GM21723 (cell line): ENCODE results near the gene NOL11.
"Not testable (repeated sequence)": the region's sequence is repeated elsewhere in the genome, so short reads cannot be mapped to it uniquely, and the experiment has no call there.

ENCODE experiments used
- ATAC-seq: cut with Tn5 transposase; IDR thresholded peaks from one replicate; pipeline ENCODE4 v1.9.1; 2021; ENCODE audit warnings: mild to moderate bottlenecking, moderate library complexity; ENCODE audit not compliant: unreplicated experiment

Gene NOL11

DNA sequence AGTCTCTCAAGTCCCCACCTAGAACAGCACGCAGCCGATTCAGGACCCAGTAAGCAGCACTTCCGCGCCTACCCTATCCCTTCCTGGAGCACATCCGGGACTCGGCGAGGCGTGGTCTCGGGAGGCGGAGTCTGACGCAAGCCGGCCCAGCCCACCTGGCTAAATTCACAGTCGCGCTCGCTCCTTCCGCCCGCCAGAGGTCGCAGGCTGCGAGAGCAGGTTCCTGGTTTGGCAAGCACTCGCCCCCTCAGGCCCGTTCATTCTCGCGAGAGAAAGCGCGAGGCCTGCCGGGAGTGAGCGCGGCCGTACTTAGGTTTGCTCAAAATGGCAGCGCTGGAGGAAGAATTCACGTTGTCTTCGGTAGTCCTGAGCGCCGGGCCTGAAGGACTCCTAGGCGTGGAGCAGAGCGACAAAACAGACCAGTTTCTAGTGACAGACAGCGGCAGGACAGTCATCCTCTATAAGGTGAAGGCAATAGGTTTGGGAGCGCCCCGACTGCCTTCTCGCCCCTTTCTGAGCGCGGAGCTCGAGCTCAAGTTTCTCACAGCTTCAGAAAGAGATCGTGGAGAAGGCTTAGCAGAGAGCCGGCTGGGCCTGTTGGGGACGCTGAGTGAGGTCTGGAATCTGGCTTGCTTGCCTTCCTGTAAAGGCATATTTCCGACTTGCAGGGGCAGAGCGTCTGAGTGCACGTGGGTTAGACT lies at the start of gene NOL11:
NOL11 (plus strand) TSS at position 313 of the 701 bp plus-strand sequence; CDS start at position 325, 12 bp downstream.
- ATAC-seq = peak; percentile 97

DNA sequence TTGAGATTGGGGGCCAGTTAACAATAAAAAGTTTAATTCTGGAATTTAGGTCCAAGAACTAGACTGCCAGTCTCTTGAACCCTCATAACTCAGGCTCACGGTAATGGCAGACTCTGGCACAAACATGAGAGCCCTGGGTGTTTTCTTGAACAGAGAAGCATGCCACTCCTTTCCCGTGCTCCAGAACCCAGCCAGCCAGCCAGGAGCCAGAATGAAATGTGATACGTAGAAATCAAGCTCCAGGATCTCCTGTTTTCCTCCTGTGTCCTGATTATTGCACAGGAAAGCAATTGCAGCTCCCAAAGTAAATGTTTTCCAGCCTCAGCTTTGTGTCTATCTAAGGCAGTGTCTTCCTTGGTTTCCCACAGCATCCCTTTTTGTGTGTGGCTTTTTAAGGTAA lies 46.2 kb upstream of the NOL11 start:
- ATAC-seq = no peak

DNA sequence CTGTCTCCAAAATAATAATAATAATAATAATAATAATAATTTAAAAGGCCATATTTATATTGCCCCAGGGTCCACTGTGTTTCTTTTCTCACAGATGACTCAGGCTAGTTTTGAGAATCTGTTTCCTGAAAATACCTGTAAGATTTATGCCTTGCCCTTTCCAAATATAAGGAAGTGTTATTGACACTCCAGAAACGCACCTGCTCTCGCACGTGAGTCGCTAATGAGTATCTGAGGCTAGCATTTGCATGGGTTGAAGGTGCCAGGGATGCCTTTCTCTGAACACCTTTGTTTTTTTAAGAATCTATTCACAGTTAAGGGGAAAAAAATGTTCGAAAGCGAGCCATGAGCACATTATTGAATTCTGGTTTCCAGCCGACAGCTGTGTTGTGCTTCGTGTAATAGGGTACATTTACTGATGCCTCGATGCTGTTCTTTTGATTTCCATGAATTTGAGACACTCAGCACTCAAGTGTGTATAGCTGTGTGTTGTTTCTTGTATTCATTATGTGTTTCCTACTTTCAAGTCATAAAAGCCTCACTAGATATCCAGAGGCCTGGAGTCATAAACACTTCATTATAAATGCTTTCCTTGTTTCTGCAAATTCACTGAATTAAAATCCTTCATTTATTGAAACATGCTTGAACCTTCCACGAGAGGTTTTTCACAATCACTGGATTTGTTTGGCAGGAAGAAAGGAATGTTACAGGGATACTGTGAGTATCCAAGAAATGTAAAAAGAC lies 45.0 kb upstream of the NOL11 start:
- no peak for ATAC-seq

DNA sequence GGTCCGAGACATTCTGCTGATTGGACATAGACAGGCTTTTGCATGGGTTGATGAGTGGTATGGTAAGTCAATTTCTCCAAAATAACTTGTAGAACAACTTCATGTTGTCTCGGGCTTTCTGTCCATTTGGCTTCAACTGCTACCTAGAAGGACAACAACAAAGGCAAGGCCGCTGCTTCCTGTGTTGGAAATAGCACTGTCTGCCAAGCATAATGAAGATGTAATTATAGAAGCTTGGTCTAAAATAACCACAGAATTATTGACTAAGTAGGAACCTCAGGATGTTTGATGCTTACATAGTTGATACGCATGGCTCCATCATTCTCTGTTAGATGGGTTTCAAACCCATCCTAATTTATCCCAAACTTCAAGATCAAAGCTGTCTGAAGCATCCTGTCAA lies 42.3 kb upstream of the NOL11 start:
- ATAC-seq = no peak

DNA sequence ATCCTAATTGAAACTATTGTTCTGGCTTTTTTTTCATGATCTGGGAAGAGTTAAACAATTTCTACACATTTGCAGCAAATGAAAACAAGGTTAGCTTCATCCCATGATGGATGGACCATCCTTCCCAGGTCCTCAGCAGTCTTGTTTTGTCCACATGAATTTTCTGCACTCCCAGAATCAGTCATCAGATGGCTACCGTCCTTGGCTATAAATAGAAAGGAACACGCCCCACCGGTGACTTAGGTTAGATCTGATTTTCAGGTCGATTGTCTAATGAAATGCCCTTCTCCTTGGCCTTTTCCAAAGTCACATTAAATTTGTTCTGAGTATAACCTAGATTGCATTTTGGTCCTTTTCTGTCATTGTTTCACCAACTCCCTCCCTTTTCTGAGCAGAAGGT lies 41.4 kb upstream of the NOL11 start:
- ATAC-seq = no peak

DNA sequence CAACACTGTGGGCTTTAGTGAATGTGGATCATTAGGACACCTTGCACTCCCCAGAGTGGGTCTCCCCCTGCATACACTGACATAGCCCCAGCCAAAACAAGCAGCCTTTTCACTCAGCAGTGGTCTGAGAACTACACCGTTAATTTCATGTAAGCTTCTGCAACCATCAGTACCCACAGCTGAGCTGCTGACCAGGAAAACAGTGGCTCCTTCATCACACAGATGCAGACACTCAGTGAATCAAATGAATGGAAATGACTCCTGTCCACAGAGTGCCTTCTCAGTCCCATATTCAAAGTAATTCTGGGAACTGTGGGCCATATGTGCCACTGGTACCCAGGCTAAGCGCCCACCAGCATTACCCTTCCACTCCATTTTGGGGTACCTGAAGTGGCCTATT lies 39.3 kb upstream of the NOL11 start:
- ATAC-seq = no peak

DNA sequence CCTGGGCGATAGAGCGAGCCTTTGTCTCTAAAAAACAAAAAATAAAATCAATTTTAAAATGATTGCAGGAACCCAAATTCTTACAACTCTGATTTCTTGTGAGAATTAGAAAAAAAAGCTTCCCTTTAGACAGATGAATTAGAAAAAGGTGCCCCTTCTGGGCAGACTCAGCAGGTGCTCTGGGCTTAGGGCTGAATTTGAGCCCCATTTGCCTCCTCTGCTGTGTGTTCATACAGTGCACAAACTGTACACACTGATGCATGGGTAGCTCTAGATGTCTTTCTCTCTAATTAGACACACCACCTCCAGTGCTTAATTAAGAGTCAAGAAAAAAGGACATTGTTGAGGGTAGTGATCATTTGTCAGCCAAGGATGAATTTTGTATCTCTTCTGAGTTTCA lies 38.5 kb upstream of the NOL11 start:
- no peak for ATAC-seq

DNA sequence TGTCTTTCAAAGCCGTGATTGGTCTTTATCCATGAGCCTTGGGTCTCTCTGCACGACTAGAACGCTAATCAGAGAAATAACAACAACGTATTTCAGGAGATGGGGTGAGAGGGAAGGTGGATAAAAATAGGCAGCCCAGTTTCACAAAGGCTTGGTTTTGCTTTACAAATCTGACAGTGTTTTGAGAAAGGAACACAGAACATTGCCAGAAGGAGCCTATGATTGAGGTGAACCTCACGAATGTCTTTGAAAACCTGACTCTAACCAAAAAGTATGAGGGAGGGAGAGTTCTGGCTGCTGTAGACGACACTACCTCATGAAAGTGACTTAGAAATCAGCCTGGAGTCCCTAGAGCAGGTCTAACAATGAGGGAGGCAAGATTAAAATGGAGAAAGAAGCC lies 38.0 kb upstream of the NOL11 start:
- ATAC-seq = no peak

DNA sequence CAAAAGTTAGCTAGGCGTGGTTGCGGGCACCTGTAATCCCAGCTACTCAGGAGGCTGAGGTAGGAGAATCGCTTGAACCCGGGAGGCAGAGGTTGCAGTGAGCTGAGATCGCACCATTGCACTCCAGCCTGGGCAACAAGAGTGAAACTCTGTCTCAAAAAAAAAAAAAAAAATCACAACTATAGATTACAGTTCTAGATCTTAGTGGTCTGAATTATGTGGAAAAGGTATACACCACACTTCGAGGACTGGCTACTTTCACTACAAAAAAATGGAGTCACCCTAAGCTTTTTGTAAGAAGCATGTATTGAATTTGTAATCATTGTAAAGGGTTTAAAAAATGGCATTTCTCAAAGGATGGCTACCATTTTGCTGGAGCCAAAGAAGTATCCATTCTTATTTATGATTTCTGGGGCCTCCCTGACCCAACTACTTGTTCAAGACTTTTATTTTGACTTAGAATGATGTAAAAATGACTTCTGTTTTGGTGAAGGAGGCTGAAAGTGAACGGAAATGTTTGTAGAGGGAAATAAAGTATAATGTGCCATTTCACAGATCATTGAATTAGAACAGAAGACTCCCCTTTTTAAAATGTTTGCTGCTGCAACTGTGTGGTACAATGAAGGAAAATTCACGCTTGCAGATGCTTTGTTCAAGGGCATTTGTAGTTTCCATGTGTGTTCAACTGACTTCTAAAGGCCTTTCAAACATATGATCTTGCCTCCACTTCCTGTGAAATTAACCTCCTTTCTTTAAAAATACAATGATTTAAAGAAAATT lies 37.1 kb upstream of the NOL11 start:
- no peak for ATAC-seq

DNA sequence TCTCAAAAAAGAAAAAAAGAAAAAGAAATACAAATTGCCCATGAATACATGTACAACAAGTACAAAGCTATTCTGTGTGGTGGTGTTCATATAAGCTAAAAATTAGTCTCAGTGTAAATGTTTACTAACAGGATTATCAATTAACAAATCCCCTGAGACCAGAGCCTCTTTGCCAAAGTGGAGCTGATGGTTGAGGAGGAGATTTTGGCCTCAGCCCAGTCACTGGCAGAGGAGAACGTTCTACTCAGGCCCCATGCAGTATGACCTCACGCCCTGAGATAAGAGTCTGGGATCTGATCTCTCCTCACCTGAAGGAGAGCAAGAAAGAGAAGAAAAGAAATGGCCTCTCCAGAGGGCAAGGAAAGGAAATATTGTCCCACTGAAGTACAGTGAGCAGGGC lies 35.5 kb upstream of the NOL11 start:
- no peak for ATAC-seq

DNA sequence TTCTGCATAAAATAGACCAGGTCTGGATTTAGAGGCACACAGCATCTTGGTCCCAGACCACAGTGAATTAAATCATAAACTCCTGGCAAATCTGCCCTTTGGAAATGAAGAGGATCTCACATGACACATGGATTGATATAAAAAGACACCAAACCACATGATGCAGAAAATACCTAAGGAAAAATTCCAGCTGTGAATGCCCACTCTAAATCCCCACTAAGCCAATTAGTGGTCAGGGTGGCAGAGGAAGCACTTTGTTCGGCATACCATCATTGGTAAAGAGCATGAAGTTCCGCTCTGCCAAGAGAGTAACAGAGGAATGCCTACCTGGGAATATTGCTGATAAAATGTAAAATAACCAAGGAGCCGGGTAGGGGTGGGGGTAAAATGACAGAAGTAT lies 32.4 kb upstream of the NOL11 start:
- no peak for ATAC-seq

DNA sequence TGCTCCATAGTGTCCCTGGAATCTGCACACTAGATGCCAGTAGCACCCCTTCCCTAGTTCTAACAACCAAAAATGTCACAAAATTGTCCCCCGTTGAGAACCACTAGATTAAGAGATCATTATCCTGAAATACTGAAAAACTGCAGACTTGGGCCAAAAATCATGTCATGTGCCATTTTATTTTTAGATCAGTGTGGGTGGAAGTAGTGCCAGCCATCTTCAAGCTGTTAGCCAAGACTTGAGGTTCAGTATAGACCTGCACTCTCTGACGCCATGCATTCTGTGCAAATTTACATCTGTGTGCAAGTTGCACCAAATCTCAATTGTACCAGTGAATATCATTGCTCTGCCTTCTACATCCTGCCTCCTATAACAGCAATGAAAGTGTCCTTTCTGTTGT lies 31.5 kb upstream of the NOL11 start:
- no peak for ATAC-seq

DNA sequence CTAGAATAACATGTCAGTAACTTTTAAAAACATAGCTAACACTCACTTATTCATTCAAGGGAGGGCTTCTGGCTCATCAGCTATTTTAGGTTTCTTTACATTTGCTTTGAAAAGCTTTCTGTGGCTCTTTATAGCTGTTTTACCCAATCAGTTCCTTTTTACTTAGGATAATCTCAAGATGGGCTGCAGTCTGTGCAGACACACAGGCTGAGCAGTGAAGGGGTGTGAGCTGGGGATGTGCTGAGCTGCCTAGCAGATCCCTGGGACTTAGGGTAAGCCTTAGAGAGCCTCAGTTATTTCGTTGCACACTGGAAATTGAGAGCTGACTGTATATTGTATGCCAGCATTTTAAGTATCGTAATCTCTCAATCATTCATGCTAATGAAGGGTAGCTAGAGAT lies 30.2 kb upstream of the NOL11 start:
- no peak for ATAC-seq

DNA sequence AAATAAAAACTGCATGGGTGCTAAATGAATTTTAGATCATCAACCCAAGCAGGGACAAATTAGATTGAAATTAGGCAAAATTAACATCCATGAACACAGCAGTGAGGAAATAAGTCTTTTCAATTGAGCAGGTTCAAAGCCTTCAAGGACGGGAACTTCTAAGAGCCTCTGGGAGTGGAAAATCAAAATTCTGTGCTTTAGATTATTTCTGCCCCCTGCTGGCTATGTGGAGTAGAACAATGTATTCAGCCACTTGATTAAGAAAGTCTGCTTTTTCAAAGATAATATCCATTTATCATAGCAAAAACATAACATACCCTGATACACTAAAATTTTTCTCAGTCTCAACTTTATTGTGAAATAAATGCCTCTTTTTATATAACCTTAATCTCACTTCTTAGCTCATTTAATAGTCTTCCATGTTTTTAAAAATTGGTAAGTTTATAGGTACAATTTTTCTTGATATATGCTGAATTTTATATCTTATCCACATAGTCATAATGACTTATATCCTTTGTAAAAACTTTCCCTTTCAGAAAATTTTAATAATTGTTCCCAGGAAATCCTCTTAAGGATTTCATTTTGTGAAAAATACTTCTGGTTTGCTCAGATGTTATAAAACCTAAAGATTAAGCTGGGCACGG lies 28.1 kb upstream of the NOL11 start:
- ATAC-seq = no peak

DNA sequence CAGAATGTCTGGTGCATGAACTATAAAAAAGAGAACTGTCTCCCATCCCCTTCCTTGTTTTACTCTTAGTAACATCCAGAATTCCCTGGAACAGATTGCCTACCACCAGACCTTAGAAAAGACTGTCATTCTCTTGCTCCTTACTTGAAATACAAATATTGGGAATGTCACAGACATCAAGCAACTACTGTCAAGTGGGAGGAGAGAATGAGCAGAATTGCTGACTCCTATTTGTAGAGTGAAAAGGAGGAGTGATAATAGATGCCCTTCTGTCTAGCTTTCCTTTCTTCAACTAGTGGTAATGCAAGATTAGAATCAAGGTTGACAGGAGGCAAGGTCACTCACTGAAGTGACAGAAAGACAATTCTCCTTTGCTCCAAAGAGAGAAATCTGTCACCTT lies 23.9 kb upstream of the NOL11 start:
- no peak for ATAC-seq

DNA sequence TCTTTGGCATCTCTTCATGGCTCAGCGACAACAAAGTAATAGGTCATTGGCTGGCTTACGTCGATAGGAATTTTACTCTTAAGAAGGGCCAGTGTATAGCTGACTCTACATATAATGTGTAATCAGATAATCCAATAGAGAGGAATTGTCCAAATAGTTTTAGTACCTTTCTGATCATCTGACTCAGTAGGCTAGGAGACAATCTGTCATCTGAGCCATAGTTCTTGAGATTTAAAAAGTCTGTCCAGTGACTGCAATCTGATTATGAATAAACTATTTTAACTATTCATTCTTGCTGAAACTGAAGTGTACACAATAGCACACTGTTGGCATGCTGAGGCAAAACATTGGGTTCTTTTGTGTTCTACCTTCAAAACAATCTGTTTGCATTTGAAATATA lies 21.4 kb upstream of the NOL11 start:
- no peak for ATAC-seq

DNA sequence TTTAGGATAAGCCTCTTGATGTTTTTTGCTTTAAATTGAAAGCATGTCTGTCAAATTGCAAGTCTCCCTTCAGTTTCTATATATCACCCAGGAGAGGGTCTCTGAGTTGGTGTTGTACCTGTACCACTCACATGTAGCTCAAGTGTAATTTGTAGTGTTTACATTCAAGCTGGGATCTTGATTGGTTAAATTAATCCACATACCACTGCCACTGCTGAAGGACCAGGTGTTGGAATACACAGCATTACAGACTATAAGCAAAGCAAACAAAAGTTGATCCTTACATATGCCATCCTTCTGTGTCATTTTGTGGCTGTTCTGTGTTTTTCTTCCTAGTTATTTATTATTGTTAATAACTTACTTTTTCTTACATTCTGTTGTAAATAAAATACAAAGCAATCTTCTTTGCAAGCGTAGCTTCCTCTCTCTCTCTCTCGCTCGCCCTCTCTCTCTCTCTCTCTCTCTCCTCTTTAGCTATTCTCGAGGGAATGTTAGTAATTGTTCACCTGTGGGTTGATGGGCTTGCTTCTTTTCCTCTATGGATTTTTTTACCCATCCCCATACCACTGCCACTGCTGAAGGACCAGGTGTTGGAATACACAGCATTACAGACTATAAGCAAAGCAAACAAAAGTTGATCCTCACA lies 20.8 kb upstream of the NOL11 start:
- ATAC-seq = no peak

DNA sequence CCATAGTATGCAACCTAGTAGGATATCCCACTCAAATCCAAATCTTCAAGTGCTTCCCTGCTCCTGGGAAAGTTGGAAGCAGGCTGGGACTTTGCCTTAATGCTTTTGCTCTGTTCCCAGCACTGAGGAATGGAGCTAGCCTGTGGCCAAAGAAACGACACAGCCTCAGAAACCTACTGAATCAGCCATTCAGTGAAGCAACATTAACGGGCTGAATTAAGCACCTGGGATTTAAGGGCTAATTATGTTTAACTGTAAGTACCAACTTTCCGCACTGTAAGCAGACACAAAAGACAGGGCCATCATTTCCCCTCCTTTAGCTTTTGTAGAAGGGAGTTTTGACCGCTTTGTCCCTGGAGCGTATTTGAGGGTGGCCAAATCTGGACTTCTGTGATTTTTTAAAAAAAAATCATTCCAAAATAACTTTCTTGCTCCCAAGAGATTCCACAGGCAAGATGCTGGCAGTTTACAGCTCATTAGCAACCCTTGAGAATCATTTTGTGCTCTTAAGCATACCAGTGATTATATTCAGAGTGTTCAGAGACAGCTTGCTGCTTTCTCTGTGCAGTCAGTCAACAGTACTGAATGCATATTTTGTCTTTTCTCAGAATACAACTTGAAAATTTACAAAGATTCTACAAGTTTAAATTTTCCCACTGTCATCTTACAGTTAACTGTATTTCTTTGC lies 17.6 kb upstream of the NOL11 start:
- ATAC-seq = no peak

DNA sequence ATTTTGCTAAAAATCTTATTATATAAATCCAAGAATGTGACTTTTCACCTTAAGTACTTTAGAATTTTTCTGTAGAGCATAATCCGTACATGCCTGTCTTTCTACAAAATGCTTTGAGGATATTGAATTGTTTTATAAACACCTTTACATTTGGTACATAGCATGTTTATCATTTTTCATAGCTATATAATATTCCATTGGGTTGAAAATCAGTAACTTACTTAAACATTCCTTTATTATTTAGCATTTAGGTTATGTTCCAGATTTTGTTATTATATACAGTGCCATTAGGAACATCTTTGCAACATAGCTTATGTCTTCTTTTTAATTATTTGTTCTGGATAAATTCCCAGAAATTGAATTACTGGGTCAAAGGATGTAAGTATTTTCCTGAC lies 17.0 kb upstream of the NOL11 start:
- no peak for ATAC-seq

DNA sequence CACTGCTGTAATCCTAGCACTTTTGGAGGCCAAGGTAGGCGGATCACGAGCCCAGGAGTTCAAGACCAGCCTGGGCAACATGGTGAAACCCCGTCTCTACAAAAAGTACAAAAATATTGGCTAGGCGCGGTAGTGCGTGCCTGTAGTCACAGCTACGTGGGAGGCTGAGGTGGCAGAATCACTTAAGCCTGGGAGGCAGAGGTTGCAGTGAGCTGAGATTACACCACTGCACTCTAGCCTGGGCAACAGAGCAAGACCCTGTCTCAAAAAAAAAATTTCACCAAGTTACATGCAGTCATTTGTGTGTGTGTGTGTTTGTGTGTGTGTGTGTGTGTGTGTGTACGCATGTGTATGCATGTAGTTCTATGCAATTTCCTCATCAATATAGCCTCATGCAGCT lies 14.9 kb upstream of the NOL11 start:
- not testable (repeated sequence) for ATAC-seq
